Mesenchymal stem cell (in vitro differentiated cells and primary cell): ENCODE results near the gene OR5M3.

ENCODE experiments used
- DNase-seq: peaks from one replicate; pipeline ENCODE4 v3.0.0-alpha.2; 2013
- H2AFZ ChIP-seq: one replicate; pipeline ENCODE4 v1.6.1; 2013; ENCODE audit warnings: low read depth, mild to moderate bottlenecking, control low read depth, inconsistent platforms, low read length, moderate library complexity
- H2AK5ac ChIP-seq: 2 replicates; pipeline ENCODE4 v1.6.1; 2013; ENCODE audit warnings: low read length, moderate library complexity, mild to moderate bottlenecking, inconsistent platforms; ENCODE audit not compliant: severe bottlenecking
- H2BK120ac ChIP-seq: one replicate; pipeline ENCODE4 v1.6.1; 2013; ENCODE audit warnings: low read depth, mild to moderate bottlenecking, inconsistent platforms, low read length, moderate library complexity
- H2BK12ac ChIP-seq, 2 experiments: one replicate each; pipeline ENCODE4 v1.6.1; 2013; ENCODE audit warnings: inconsistent platforms in 2 of 2, low read length in 2 of 2, mild to moderate bottlenecking in 2 of 2, moderate library complexity in 2 of 2, control low read depth in 1 of 2
- H2BK15ac ChIP-seq: one replicate; pipeline ENCODE4 v1.6.1; 2013; ENCODE audit warnings: mild to moderate bottlenecking, low read depth, inconsistent platforms; ENCODE audit not compliant: poor library complexity, severe bottlenecking
- H2BK5ac ChIP-seq: 2 replicates; pipeline ENCODE4 v1.6.1; 2013; ENCODE audit warnings: low read depth, mild to moderate bottlenecking, low read length, control low read depth, inconsistent platforms; ENCODE audit not compliant: poor library complexity, severe bottlenecking
- H3K14ac ChIP-seq, 2 experiments: one replicate each; pipeline ENCODE4 v1.6.1; 2013; ENCODE audit warnings: inconsistent platforms in 2 of 2, low read length in 2 of 2, control low read depth in 1 of 2, mild to moderate bottlenecking in 1 of 2, moderate library complexity in 1 of 2
- H3K18ac ChIP-seq, 2 experiments: one replicate each; pipeline ENCODE4 v1.6.1; 2013; ENCODE audit warnings: inconsistent platforms in 2 of 2, low read length in 2 of 2, control low read depth in 1 of 2, low read depth in 1 of 2, mild to moderate bottlenecking in 1 of 2
- H3K23ac ChIP-seq, 2 experiments: one replicate each; pipeline ENCODE4 v1.6.1; 2013; ENCODE audit warnings: inconsistent platforms in 2 of 2, low read length in 2 of 2, mild to moderate bottlenecking in 2 of 2, moderate library complexity in 2 of 2, control low read depth in 1 of 2
- H3K27ac ChIP-seq: 2 replicates; pipeline ENCODE4 v1.5.1; 2013; ENCODE audit warnings: mild to moderate bottlenecking, moderate library complexity, low read length, control low read depth, inconsistent platforms; ENCODE audit not compliant: poor library complexity, severe bottlenecking
- H3K27me3 ChIP-seq, 2 experiments: 2 replicates each; pipeline versions ENCODE4 v1.6.1 to v1.7.0; 2013; ENCODE audit warnings: low read length in 2 of 2, mild to moderate bottlenecking in 2 of 2, moderate library complexity in 2 of 2, control low read depth in 1 of 2, inconsistent platforms in 1 of 2; ENCODE audit not compliant: control insufficient read depth in 1 of 2, insufficient read depth in 1 of 2
- H3K36me3 ChIP-seq, 2 experiments: 2 replicates each; pipeline versions ENCODE4 v1.6.1 to v1.7.0; 2013; ENCODE audit warnings: low read length in 2 of 2, control low read depth in 1 of 2, inconsistent platforms in 1 of 2, low read depth in 1 of 2, mild to moderate bottlenecking in 1 of 2; ENCODE audit not compliant: insufficient read depth in 2 of 2, control insufficient read depth in 1 of 2
- H3K4ac ChIP-seq, 2 experiments: one replicate each; pipeline ENCODE4 v1.6.1; 2013; ENCODE audit warnings: inconsistent platforms in 2 of 2, low read length in 2 of 2, mild to moderate bottlenecking in 2 of 2, moderate library complexity in 2 of 2, control low read depth in 1 of 2, low read depth in 1 of 2
- H3K4me1 ChIP-seq: 2 replicates; pipeline ENCODE4 v1.6.1; 2013; ENCODE audit warnings: low read depth, low read length, control low read depth; ENCODE audit not compliant: control insufficient read depth, insufficient read depth
- H3K4me2 ChIP-seq: 2 replicates; pipeline ENCODE4 v1.6.1; 2013; ENCODE audit warnings: low read length, mild to moderate bottlenecking, inconsistent platforms; ENCODE audit not compliant: poor library complexity, severe bottlenecking
- H3K4me3 ChIP-seq, 2 experiments: 2 replicates each; pipeline versions ENCODE4 v1.5.1 to v1.7.0; 2013; ENCODE audit warnings: low read length in 2 of 2, mild to moderate bottlenecking in 2 of 2, control low read depth in 1 of 2, low read depth in 1 of 2; ENCODE audit not compliant: insufficient read depth in 1 of 2
- H3K79me1 ChIP-seq: replicated peaks from 2 replicates; pipeline ENCODE4 v1.6.1; 2013; ENCODE audit warnings: mild to moderate bottlenecking, control low read depth, low read length, inconsistent platforms; ENCODE audit not compliant: poor library complexity, severe bottlenecking
- H3K9ac ChIP-seq: 2 replicates; pipeline ENCODE4 v1.7.0; 2013; ENCODE audit warnings: mild to moderate bottlenecking, low read length, moderate library complexity
- H3K9me3 ChIP-seq: 2 replicates; pipeline ENCODE4 v1.7.0; 2013; ENCODE audit warnings: mild to moderate bottlenecking, low read length; ENCODE audit not compliant: control insufficient read depth
- H4K8ac ChIP-seq: one replicate; pipeline ENCODE4 v1.6.1; 2013; ENCODE audit warnings: inconsistent platforms, mild to moderate bottlenecking, low read length, moderate library complexity
- H4K91ac ChIP-seq: one replicate; pipeline ENCODE4 v1.6.1; 2013; ENCODE audit warnings: mild to moderate bottlenecking, low read length, inconsistent platforms
- WGBS: methylation state at CpG from one replicate; pipeline ENCODE4 v1.1.7; 2013; ENCODE audit warnings: mixed read lengths; 5-methylcytosine and 5-hydroxymethylcytosine counted together

Gene OR5M3

DNA sequence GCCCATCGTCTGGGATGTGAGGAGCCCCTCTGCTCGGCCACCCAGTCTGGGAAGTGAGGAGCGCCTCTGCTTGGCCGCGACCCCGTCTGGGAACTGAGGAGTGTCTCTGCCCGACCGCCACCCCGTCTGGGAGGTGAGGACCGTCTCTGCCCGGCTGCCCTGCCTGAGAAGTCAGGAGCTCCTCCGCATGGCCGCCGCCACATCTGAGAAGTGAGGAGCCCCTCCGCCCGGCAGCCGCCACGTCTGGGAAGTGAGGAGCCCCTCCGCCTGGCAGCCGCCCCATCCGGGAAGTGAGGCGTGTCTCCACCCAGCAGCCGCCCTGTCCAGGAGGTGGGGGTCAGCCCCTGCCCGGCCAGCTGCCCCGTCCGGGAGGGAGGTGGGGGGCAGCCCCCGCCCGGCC lies 23.9 kb upstream of the OR5M3 start:
- DNase-seq = no peak
- Histone ChIP-seq H2BK15ac (no peak overlapping the region), H3K4me2 (no peak overlapping the region), H3K4me3 (no peak overlapping the region), H3K4ac (no peak overlapping the region), H3K9me3 (no peaks in the 10 kb centered on the region), H3K79me1 (no peaks in the 10 kb centered on the region), H3K9ac (no peak overlapping the region), H3K4me1 (no peaks in the 10 kb centered on the region), H2BK120ac (no peak overlapping the region), H3K27ac (no peak overlapping the region), H3K36me3 (no peaks in the 10 kb centered on the region), H3K27me3 (no peaks in the 10 kb centered on the region), H2AFZ (no peak overlapping the region), H3K18ac (no peak overlapping the region), H2BK12ac (no peak overlapping the region), H2BK5ac (no peak overlapping the region), H4K8ac (no peak overlapping the region), H4K91ac (no peak overlapping the region), H2AK5ac (no peak overlapping the region), H3K23ac (no peak overlapping the region), H3K14ac (no peak overlapping the region)
- WGBS = 96% methylated on average over 24 of the region's 28 CpGs

DNA sequence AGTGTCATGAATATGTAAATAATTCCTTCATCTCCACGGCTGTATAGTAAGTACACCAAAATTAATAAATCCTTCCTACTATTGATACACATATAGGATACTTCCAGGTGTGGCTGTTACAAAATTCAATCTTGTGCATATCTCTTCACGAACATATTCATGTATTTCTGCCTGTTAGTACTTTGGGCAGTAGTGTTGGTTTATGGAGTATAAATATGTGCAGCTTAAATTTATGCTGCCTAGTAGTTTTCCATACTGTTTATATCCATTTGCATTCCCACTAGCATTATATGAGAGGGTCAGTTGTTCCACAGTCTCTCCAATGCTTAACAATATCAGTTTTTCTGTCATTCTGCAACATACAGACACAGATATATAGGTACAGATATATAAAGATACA lies 22.0 kb upstream of the OR5M3 start:
- Histone ChIP-seq H2BK12ac (no peak overlapping the region), H2BK5ac (no peak overlapping the region), H3K27me3 (no peaks in the 10 kb centered on the region), H3K36me3 (no peaks in the 10 kb centered on the region), H3K4ac (no peak overlapping the region), H2AFZ (no peak overlapping the region), H2BK120ac (no peak overlapping the region), H2BK15ac (no peak overlapping the region), H4K8ac (no peak overlapping the region), H3K9ac (no peak overlapping the region), H3K27ac (no peak overlapping the region), H4K91ac (no peak overlapping the region), H3K4me1 (no peaks in the 10 kb centered on the region), H3K9me3 (no peaks in the 10 kb centered on the region), H3K4me3 (no peak overlapping the region), H3K18ac (no peak overlapping the region), H2AK5ac (no peak overlapping the region), H3K4me2 (no peak overlapping the region), H3K14ac (no peak overlapping the region), H3K79me1 (no peaks in the 10 kb centered on the region), H3K23ac (no peak overlapping the region)
- no peak for DNase-seq
- no CpG with 5 or more reads among the region's 2 CpGs for WGBS

DNA sequence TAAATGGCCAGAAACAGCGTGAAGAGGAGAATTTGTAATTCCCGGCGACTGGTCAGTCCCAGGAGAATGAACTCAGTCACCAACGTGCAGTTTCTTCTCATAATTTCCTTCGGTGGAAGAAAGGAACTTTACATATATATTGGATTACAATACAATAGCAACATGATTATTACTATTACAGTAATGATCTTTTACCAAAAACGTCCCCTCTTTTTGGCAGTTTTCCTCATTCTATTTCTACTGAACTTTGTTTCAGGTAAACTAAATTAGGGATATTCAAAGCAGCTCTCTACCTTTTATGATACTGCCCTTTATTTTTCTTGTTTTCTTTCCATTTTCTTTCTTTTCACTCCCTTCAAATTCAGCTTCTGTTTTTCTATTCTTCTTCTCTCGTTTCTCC lies 18.1 kb upstream of the OR5M3 start, which contains the start of gene OR5M8:
Gene OR5M8, minus strand, starts transcription at position 101 of the 400 bp plus-strand sequence. Its CDS starts 0 bp downstream, at position 101.
- H4K8ac ChIP-seq = no peak within 1 kb of the TSS
- no peak within 1 kb of the TSS for H4K91ac ChIP-seq
- H2AFZ ChIP-seq = no peak within 1 kb of the TSS
- H3K9ac ChIP-seq = no peak within 1 kb of the TSS
- H3K36me3 ChIP-seq = no peaks in the 10 kb centered on the region
- H3K27ac ChIP-seq = no peak within 1 kb of the TSS
- no peak within 1 kb of the TSS for H2BK120ac ChIP-seq
- H2BK12ac ChIP-seq = no peak within 1 kb of the TSS
- H2BK15ac ChIP-seq = no peak within 1 kb of the TSS
- no peak within 1 kb of the TSS for H2AK5ac ChIP-seq
- no peak within 1 kb of the TSS for H3K4me3 ChIP-seq
- peaks cover 3% of the 10 kb centered on the region for H3K9me3 ChIP-seq
- no peak within 1 kb of the TSS for H3K18ac ChIP-seq
- H2BK5ac ChIP-seq = no peak within 1 kb of the TSS
- H3K79me1 ChIP-seq = no peaks in the 10 kb centered on the region
- no peak for DNase-seq
- H3K14ac ChIP-seq = no peak within 1 kb of the TSS
- WGBS = 66% methylated on average over 5 of the region's 7 CpGs
- no peak within 1 kb of the TSS for H3K23ac ChIP-seq
- no peak within 1 kb of the TSS for H3K4ac ChIP-seq
- no peak within 1 kb of the TSS for H3K4me2 ChIP-seq
- H3K4me1 ChIP-seq = no peaks in the 10 kb centered on the region
- H3K27me3 ChIP-seq = no peaks in the 10 kb centered on the region

DNA sequence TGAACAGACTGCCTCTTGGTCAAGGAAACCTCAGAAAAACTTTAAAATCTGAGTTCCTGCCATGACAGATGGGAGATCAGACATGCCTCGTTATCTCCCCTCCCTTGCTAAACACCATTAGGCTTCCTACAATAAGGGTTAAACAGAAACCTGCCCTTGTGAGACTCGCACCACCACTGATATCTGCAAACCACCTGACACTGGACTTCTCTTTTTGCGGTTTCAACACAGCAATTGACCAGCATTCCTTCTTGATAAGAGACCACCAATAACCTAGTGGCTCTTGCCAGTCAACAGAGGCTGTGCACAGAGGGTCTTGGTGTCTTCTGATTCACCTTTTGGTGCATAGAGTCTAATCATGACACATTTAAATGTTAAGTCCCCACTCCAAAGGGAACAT lies 13.6 kb upstream of the OR5M3 start:
- DNase-seq = no peak
- Histone ChIP-seq H3K4me3 (no peak overlapping the region), H3K18ac (no peak overlapping the region), H3K79me1 (no peaks in the 10 kb centered on the region), H3K14ac (no peak overlapping the region), H2BK120ac (no peak overlapping the region), H2BK15ac (no peak overlapping the region), H4K8ac (no peak overlapping the region), H3K36me3 (no peaks in the 10 kb centered on the region), H2AFZ (no peak overlapping the region), H2BK12ac (no peak overlapping the region), H2AK5ac (no peak overlapping the region), H3K4me1 (no peaks in the 10 kb centered on the region), H3K4me2 (no peak overlapping the region), H3K9ac (no peak overlapping the region), H3K4ac (no peak overlapping the region), H3K9me3 (peaks cover 3% of the 10 kb centered on the region), H3K27ac (no peak overlapping the region), H2BK5ac (no peak overlapping the region), H3K27me3 (no peaks in the 10 kb centered on the region), H4K91ac (no peak overlapping the region), H3K23ac (no peak overlapping the region)
- WGBS = 51% methylated on average over 3 of the region's 3 CpGs
